ENCODE data around the gene PRCD. TPM values are rescaled to one million over a fixed set of nuclear protein-coding genes. Genes with fewer than 3 reads are reported as not detected.

PRCD gene
- total RNA-seq, 4 donors from 2014 or later, result 0.26 to 13.4 (median 0.69) TPM; not detected in 1

GRCh38 chr17:76570877-76571471, 31.1 kb downstream of the PRCD start:
- H3K9me3 ChIP-seq, result no peaks in the 10 kb centered on the region
- no peaks in the 10 kb centered on the region for H3K36me3 ChIP-seq
- H3K4me1 ChIP-seq, result no peaks in the 10 kb centered on the region
- no peaks in the 10 kb centered on the region for H3K27me3 ChIP-seq
- DNase-seq, result no peak
- no peak for TF ChIP-seq POLR2A (IDR thresholded peaks at IDR 0.05)
- TF ChIP-seq CTCF (IDR thresholded peaks at IDR 0.05), result no peak
- intact Hi-C loops (cut with DNase I; ENCODE audit: low total_unique reads), result no loop called here
- H3K27ac ChIP-seq, result no peak overlapping the region
- H3K4me3 ChIP-seq, result no peak overlapping the region

- no peak for TF ChIP-seq POLR2A (IDR thresholded peaks at IDR 0.05)
- no peak for TF ChIP-seq CTCF (IDR thresholded peaks at IDR 0.05)
- Histone ChIP-seq H3K27ac (no peak overlapping the region), H3K36me3 (no peaks in the 10 kb centered on the region), H3K4me1 (no peaks in the 10 kb centered on the region), H3K4me3 (no peak overlapping the region), H3K9me3 (no peaks in the 10 kb centered on the region), H3K27me3 (no peaks in the 10 kb centered on the region)
- no peak for DNase-seq
- intact Hi-C loops (cut with DNase I; ENCODE audit: low total_unique reads), result no loop called here
Measured at GRCh38 chr17:76572201-76572910, 32.5 kb downstream of the PRCD start.

GRCh38 chr17:76573096-76573495, 33.3 kb downstream of the PRCD start:
- Histone ChIP-seq H3K27ac (no peak overlapping the region), H3K4me3 (no peak overlapping the region)
- intact Hi-C loops (cut with DNase I; ENCODE audit: low total_unique reads), result no loop called here

GRCh38 chr17:76574166-76574565, 34.3 kb downstream of the PRCD start:
- Histone ChIP-seq H3K36me3 (no peaks in the 10 kb centered on the region), H3K9me3 (no peaks in the 10 kb centered on the region), H3K4me3 (no peak overlapping the region), H3K4me1 (no peaks in the 10 kb centered on the region), H3K27me3 (no peaks in the 10 kb centered on the region), H3K27ac (no peak overlapping the region)
- intact Hi-C loops (cut with DNase I; ENCODE audit: low total_unique reads), result no loop called here
- no peak for TF ChIP-seq POLR2A (IDR thresholded peaks at IDR 0.05)
- TF ChIP-seq CTCF (IDR thresholded peaks at IDR 0.05), result no peak
- no peak for DNase-seq

More at GRCh38 chr17:76573096-76573495, 33.3 kb downstream of the PRCD start:
- H3K27me3 ChIP-seq, result no peaks in the 10 kb centered on the region
- no peaks in the 10 kb centered on the region for H3K9me3 ChIP-seq
- DNase-seq, result no peak
- no peaks in the 10 kb centered on the region for H3K36me3 ChIP-seq
- H3K4me1 ChIP-seq, result no peaks in the 10 kb centered on the region
- TF ChIP-seq POLR2A (IDR thresholded peaks at IDR 0.05), result no peak
- no peak for TF ChIP-seq CTCF (IDR thresholded peaks at IDR 0.05)

GRCh38 chr17:76575570-76575969, 35.7 kb downstream of the PRCD start:
- TF ChIP-seq POLR2A (IDR thresholded peaks at IDR 0.05) (no peak), CTCF (IDR thresholded peaks at IDR 0.05) (no peak)
- no peak for DNase-seq

More at GRCh38 chr17:76575570-76575969, 35.7 kb downstream of the PRCD start:
- Histone ChIP-seq H3K4me1 (no peaks in the 10 kb centered on the region), H3K4me3 (no peak overlapping the region), H3K36me3 (no peaks in the 10 kb centered on the region), H3K27ac (no peak overlapping the region), H3K9me3 (no peaks in the 10 kb centered on the region), H3K27me3 (no peaks in the 10 kb centered on the region)
- intact Hi-C loops (cut with DNase I; ENCODE audit: low total_unique reads), result no loop called here
